Hepatocyte (in vitro differentiated cells): ENCODE data around the gene ABHD16A. TPM values are rescaled to one million over a fixed set of nuclear protein-coding genes. Genes with fewer than 3 reads are reported as not detected.

Source experiments
- DNase-seq: peaks from one replicate; pipeline ENCODE4 v3.0.0-alpha.2; 2016; ENCODE audit warnings: low spot score
- H2AFZ ChIP-seq: fragments of 200-600 bp; sonication (generic); 2 replicates; pipeline ENCODE4 v1.6.0; 2016; ENCODE audit warnings: antibody characterized with exemption, mild to moderate bottlenecking
- H3K27ac ChIP-seq: fragments of 200-600 bp; sonication (generic); 2 replicates; pipeline ENCODE4 v1.5.1; 2016; ENCODE audit warnings: mild to moderate bottlenecking
- H3K27me3 ChIP-seq: fragments of 200-600 bp; sonication (generic); 2 replicates; pipeline ENCODE4 v1.6.1; 2016
- H3K36me3 ChIP-seq: fragments of 200-600 bp; sonication (generic); replicated peaks from 2 replicates; pipeline ENCODE4 v1.5.1; 2016; ENCODE audit warnings: low read depth; ENCODE audit not compliant: insufficient read depth
- H3K4me1 ChIP-seq: fragments of 200-600 bp; sonication (generic); 2 replicates; pipeline ENCODE4 v1.5.1; 2016; ENCODE audit warnings: mild to moderate bottlenecking, moderate library complexity; ENCODE audit not compliant: insufficient read depth
- H3K4me2 ChIP-seq: fragments of 200-600 bp; sonication (generic); 2 replicates; pipeline ENCODE4 v1.6.0; 2016
- H3K4me3 ChIP-seq: fragments of 200-600 bp; sonication (generic); 2 replicates; pipeline ENCODE4 v1.5.1; 2016; ENCODE audit warnings: mild to moderate bottlenecking
- H3K79me2 ChIP-seq: fragments of 200-600 bp; sonication (generic); 2 replicates; pipeline ENCODE4 v1.6.0; 2017; ENCODE audit warnings: mild to moderate bottlenecking
- H3K9me2 ChIP-seq: fragments of 200-600 bp; sonication (generic); replicated peaks from 2 replicates; pipeline ENCODE4 v1.6.0; 2017; ENCODE audit warnings: mild to moderate bottlenecking; ENCODE audit not compliant: insufficient read depth
- H3K9me3 ChIP-seq: fragments of 200-600 bp; sonication (generic); 2 replicates; pipeline ENCODE4 v1.5.1; 2016; ENCODE audit warnings: low read depth, mild to moderate bottlenecking
- H4K20me1 ChIP-seq: fragments of 200-600 bp; sonication (generic); 2 replicates; pipeline ENCODE4 v1.6.0; 2016; ENCODE audit warnings: mild to moderate bottlenecking; ENCODE audit not compliant: insufficient read depth, poor library complexity, severe bottlenecking
- CTCF ChIP-seq: fragments of 200-600 bp; sonication (generic); IDR thresholded peaks from 2 replicates; pipeline ENCODE4 v1.5.1; 2016; ENCODE audit warnings: antibody characterized with exemption, mild to moderate bottlenecking; ENCODE audit not compliant: poor library complexity
- EZH2 ChIP-seq: fragments of 200-600 bp; sonication (generic); IDR thresholded peaks from 2 replicates; pipeline ENCODE4 v1.6.1; 2016; ENCODE audit warnings: antibody characterized with exemption, mild to moderate bottlenecking, borderline replicate concordance
- EZH2phosphoT487 ChIP-seq: fragments of 200-600 bp; sonication (generic); IDR thresholded peaks from one replicate; pipeline ENCODE4 v1.6.1; 2018; ENCODE audit warnings: antibody characterized with exemption, mild to moderate bottlenecking, low read depth, moderate library complexity; ENCODE audit not compliant: unreplicated experiment, severe bottlenecking
- WGBS: methylation state at CpG from one replicate; pipeline ENCODE4 v1.1.6; 2016; ENCODE audit warnings: low lambda C conversion rate; ENCODE audit errors: missing lambda C conversion rate; 5-methylcytosine and 5-hydroxymethylcytosine counted together
- polyA plus RNA-seq: library from polyadenylated mRNA; unstranded; fragments of >200 nt; fragmentation: Nextera tagmentation; extraction: Ambion mirVana; gene quantifications from 2 replicates; pipeline ENCODE4 v1.2.1, GENCODE V29; 2016
- total RNA-seq: library from RNA; depleted of rRNA; stranded (reverse); fragments of >200 nt; gene quantifications from 2 replicates; pipeline ENCODE4 v1.2.3, GENCODE V29; 2014

The ABHD16A gene
- total and polyA plus RNA-seq, 2 experiments from 2014 or later = 63.2 to 94.7 TPM

GRCh38 chr6:31693535-31693934 is 9.6 kb downstream of the ABHD16A start:
- DNase-seq = no peak
- 95% methylated on average over 6 of the region's 6 CpGs for WGBS
- Histone ChIP-seq H3K79me2 (peaks cover 16% of the 10 kb centered on the region), H3K9me2 (no peaks in the 10 kb centered on the region), H3K4me2 (no peak overlapping the region), H4K20me1 (peaks cover 5% of the 10 kb centered on the region), H3K9me3 (no peaks in the 10 kb centered on the region), H3K4me1 (peaks cover 6% of the 10 kb centered on the region), H3K27ac (no peak overlapping the region), H2AFZ (no peak overlapping the region), H3K27me3 (no peaks in the 10 kb centered on the region), H3K36me3 (no peaks in the 10 kb centered on the region), H3K4me3 (no peak overlapping the region)
- TF ChIP-seq EZH2 = no peak
- TF ChIP-seq EZH2phosphoT487 = no peak
- no peak for TF ChIP-seq CTCF

DNA sequence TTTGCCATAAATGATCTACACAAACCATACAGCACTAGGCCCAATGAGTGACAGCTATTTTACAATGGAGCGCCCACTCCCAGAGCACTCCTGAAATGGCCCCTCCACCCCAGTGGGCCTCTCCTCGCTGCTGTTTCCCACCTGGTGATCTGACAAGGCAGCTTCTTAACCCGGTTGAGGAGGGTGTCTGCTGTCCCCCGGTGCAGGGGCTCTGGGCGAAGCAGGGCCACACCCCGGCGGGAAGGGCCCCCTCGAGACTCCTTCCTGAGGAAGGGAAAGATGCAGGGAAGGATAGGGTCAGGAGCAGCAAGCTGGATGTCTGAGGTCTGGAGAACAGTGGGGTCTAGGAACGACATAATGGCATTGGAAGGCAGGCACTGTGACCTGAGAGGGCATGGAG is 10.2 kb downstream of the ABHD16A start:
- H4K20me1 ChIP-seq = no peaks in the 10 kb centered on the region
- H3K79me2 ChIP-seq = peaks cover 10% of the 10 kb centered on the region
- H3K4me3 ChIP-seq = no peak overlapping the region
- no peak for TF ChIP-seq CTCF
- no peak overlapping the region for H3K4me2 ChIP-seq
- no peaks in the 10 kb centered on the region for H3K9me3 ChIP-seq
- no peaks in the 10 kb centered on the region for H3K36me3 ChIP-seq
- H3K27me3 ChIP-seq = no peaks in the 10 kb centered on the region
- no peaks in the 10 kb centered on the region for H3K9me2 ChIP-seq
- WGBS = 91% methylated on average over 9 of the region's 9 CpGs
- no peak for DNase-seq
- H3K4me1 ChIP-seq = peaks cover 6% of the 10 kb centered on the region
- no peak overlapping the region for H2AFZ ChIP-seq
- no peak overlapping the region for H3K27ac ChIP-seq

DNA sequence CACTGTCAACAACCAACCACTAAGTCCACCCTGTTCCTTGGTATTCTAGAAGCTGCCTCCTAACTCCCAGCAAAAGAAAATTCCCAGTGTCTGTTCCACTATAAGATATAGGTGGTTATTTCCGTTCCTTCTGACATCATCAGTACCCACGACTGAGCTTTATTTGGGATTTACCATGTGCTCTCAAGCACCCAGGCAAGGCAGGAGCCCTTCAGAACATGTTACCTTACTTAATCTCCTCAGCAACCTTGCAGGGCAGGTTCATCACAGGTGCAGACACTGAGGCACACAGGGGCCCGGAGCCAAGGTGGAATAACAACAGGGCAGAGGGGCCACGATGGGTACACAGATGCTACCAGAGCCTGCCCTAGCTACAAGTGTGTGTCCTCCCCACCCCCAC is 10.8 kb downstream of the ABHD16A start:
- TF ChIP-seq EZH2 (no peak), EZH2phosphoT487 (no peak), CTCF (no peak)
- Histone ChIP-seq H3K27me3 (no peaks in the 10 kb centered on the region), H3K4me3 (no peak overlapping the region), H3K79me2 (peaks cover 6% of the 10 kb centered on the region), H3K27ac (no peak overlapping the region), H3K4me1 (peaks cover 6% of the 10 kb centered on the region), H3K4me2 (no peak overlapping the region), H3K9me2 (no peaks in the 10 kb centered on the region), H3K36me3 (no peaks in the 10 kb centered on the region), H2AFZ (no peak overlapping the region), H4K20me1 (no peaks in the 10 kb centered on the region), H3K9me3 (no peaks in the 10 kb centered on the region)
- 90% methylated on average over 4 of the region's 4 CpGs for WGBS
- DNase-seq = no peak

GRCh38 chr6:31691564-31692108 is 11.5 kb downstream of the ABHD16A start:
- H3K27me3 ChIP-seq = no peaks in the 10 kb centered on the region
- H3K79me2 ChIP-seq = no peaks in the 10 kb centered on the region
- 96% methylated on average over 7 of the region's 12 CpGs for WGBS
- no peak for DNase-seq
- no peak overlapping the region for H3K4me2 ChIP-seq
- H3K4me3 ChIP-seq = no peak overlapping the region
- H2AFZ ChIP-seq = no peak overlapping the region
- no peak for TF ChIP-seq CTCF
- no peak for TF ChIP-seq EZH2
- no peak for TF ChIP-seq EZH2phosphoT487
- peaks cover 6% of the 10 kb centered on the region for H3K4me1 ChIP-seq
- H3K9me2 ChIP-seq = no peaks in the 10 kb centered on the region
- no peaks in the 10 kb centered on the region for H3K36me3 ChIP-seq
- H3K9me3 ChIP-seq = no peaks in the 10 kb centered on the region
- peak overlapping the region; percentile 94 for H3K27ac ChIP-seq
- H4K20me1 ChIP-seq = no peaks in the 10 kb centered on the region
